GM12801 (cell line): ENCODE measurements around the gene DVL1.

ENCODE experiments used
- TF ChIP-seq, protein P1 (sequence below): IDR thresholded peaks from one replicate; pipeline ENCODE4 v1.5.1; 2011; ENCODE audit warnings: control low read depth; ENCODE audit not compliant: insufficient read length; ENCODE audit errors: extremely low read depth

DVL1 gene

DNA sequence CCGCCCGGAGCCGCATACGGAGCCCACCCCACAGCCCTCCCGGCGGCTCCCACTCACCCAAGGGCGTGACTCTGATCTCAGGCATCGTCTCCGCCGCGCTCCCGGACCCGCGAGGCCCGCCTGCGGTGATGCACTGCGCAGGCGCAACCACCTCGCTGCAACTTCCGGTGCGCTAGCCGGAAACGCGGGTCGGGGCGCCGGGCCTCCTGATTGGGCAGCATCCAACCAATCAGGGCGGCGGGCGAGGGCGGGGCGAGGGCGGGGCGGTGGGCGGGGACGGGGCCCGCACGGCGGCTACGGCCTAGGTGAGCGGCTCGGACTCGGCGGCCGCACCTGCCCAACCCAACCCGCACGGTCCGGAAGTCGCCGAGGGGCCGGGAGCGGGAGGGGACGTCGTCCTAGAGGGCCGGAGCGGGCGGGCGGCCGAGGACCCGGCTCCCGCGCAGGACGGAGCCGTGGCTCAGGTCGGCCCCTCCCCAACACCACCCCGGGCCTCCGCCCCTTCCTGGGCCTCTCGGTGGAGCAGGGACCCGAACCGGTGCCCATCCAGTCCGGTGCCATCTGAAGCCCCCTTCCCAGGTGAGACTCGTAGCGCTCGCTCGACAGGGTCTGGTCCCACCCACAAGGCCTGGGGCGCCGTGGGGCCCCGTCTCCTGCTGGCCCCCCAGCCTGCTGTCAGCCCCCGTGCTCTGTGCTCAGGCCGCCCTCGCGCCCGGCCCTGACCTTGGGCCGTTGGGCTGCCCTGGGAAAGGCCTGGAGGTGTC is 24.5 kb downstream of the DVL1 start, which contains the start of the genes CPTP and INTS11:
CPTP (plus strand) TSS at position 279 of the 764 bp plus-strand sequence. CDS start 2,109 bp downstream, outside the sequence.
INTS11 (minus strand) TSS at position 137 of the 764 bp plus-strand sequence; CDS start at position 85, 52 bp downstream.
- TF ChIP-seq, protein P1, sequence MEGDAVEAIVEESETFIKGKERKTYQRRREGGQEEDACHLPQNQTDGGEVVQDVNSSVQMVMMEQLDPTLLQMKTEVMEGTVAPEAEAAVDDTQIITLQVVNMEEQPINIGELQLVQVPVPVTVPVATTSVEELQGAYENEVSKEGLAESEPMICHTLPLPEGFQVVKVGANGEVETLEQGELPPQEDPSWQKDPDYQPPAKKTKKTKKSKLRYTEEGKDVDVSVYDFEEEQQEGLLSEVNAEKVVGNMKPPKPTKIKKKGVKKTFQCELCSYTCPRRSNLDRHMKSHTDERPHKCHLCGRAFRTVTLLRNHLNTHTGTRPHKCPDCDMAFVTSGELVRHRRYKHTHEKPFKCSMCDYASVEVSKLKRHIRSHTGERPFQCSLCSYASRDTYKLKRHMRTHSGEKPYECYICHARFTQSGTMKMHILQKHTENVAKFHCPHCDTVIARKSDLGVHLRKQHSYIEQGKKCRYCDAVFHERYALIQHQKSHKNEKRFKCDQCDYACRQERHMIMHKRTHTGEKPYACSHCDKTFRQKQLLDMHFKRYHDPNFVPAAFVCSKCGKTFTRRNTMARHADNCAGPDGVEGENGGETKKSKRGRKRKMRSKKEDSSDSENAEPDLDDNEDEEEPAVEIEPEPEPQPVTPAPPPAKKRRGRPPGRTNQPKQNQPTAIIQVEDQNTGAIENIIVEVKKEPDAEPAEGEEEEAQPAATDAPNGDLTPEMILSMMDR, result no peak

DNA sequence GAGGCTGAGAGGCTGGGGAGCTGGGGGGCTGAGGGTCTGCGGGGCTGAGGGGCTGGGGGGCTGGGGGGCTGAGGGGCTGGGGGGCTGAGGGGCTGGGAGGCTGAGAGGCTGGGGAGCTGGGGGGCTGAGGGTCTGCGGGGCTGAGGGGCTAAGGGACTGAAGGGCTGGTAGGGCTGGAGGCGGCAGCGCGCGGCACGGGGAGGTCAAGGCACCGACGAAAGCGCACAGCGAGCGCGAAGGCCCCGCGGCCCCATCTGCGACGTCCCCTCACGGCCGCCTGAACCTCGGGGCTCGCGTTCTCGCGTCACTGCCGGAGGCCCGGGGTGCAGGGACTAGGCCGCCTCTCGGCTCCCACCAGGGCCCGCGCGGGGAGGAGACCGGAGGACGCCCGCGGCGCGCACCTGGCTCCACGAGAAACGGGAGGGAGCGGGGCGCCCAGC is 25.1 kb downstream of the DVL1 start:
- TF ChIP-seq, protein P1, result no peak

DNA sequence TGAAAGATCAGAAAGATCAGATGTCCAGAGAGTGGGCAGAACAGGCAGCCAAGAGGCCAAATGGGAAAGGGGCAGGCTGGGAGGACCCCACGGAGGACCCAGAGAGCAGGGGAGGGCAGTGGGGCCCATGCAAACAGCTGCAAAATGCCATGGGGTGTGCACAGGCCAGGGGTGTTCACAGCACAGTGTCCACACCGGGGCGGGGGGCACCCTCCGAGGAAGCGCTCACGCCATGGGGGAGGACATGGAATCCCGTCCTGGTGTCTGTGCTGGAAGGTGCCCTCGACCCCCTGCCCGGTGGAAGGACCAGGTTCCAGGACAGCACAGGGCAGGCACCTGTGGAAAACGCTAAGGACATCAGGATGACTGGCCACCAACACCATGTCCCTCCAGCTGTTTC is 26.3 kb downstream of the DVL1 start:
- TF ChIP-seq, protein P1, result no peak

GRCh38 chr1:1322418-1322817 is 26.8 kb downstream of the DVL1 start:
- TF ChIP-seq, protein P1, result no peak

- TF ChIP-seq, protein P1, result no peak
Observed at GRCh38 chr1:1321477-1321876, 27.7 kb downstream of the DVL1 start.

DNA sequence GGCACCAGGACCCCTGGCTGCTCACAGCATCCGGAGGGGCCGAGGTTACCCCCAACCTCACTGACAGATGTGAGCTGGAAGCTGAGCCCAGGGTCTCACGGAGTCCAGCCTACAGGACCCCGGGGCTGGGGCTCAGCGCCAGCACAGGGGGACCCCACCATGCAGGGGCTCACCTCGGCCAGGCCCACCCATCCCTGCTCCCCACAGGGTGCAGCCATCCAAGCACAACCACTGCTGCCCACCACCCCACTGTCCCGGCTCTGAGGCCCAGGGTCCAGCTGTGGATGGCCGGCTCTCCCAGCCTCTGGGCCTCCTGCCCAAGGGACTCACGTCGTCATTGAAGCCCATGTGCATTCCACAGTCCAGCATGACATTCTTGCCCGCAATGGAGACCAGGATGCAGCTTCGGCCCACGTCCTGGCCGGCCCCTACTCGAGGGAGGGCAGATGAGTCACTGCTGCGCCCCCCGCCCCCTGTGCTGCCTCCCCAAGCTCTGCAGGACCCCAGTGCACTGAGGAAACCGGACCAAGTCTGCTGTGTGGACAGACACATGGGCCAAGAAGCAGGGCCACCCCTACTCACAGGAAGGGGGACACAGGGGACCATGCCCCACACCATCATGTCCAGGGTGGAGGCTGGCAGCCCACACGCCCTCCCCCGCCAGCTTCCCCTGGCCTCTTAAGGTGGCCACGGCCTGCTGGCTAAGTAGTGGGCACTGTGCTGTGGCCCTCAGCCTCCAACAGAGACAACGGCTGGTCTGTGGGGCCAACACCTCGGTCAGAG is 28.4 kb downstream of the DVL1 start:
- TF ChIP-seq, protein P1, result no peak

DNA sequence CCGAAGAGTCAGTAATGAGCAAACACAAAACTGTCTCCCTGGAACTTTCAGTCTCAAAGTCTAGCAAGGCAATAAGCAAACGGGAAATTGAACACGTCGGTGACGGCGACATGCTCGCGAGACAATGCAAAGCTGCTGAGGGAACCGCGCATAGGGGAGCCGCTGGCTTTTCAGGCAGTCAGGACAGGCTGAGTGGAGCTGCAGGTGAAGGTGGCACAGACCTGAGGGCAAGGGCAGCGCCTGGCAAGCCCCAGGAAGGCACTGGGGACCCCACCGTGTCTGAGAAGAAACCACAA is 29.6 kb downstream of the DVL1 start:
- TF ChIP-seq, protein P1, result no peak
